ENCODE measurements around the gene PRMT9. TPM values are rescaled to one million over a fixed set of nuclear protein-coding genes. Genes with fewer than 3 reads are reported as not detected.

Gene PRMT9
- total and polyA plus RNA-seq, 8 donors = 2.4 to 23.9 (median 7.0) TPM

DNA sequence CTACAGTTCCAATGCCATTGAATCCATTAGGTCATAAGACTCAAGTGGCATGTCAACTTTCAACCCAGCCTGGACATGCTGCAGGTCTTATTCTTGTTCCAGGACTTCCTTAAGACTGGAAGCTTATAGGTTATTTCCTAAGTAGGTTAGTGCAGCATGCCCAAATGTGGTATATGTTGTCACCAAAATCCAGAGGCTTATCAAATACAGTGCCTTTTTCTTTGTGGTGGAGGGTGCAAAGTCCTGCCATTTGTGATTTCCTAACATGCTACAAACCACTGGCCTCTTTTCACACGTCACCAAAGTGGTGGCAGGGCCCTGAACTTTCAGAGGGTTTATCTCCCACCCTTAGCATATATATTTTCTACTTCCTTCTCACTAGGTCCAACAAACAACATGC is 76.5 kb downstream of the PRMT9 start:
- intact Hi-C loops (cut with DNase I; ENCODE audit: low total_unique reads) = no loop called here
- DNase-seq = no peak

DNA sequence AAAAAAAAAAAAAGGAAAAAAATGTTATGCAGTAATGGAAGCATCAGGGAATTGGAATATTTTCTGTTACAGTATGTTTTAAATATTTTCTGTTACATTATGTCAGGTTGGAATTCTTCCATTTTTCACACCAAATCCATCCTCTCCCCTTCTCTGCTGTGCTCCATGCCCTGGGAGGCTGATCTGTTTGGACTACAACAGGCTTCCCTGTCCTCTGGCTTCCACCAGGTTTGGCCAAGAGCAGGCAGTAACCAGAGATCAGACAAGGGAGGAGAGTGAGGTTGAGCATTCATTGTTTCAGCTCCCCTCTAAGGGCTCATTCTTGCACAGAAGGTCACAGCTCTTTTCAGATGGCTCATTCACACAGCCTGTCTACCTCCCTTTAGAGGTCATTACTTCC is 78.5 kb downstream of the PRMT9 start:
- Histone ChIP-seq H3K9me3 (no peaks in the 10 kb centered on the region), H3K4me1 (no peaks in the 10 kb centered on the region), H3K4me3 (no peak overlapping the region), H3K36me3 (no peaks in the 10 kb centered on the region), H3K27ac (no peak overlapping the region), H3K27me3 (no peaks in the 10 kb centered on the region)
- intact Hi-C loops (cut with DNase I; ENCODE audit: low total_unique reads) = no loop called here
- DNase-seq = no peak
- TF ChIP-seq POLR2A (IDR thresholded peaks at IDR 0.05) (no peak), EP300 (IDR thresholded peaks at IDR 0.05) (no peak), POLR2AphosphoS5 (IDR thresholded peaks at IDR 0.05) (no peak)
- TF ChIP-seq, protein P1, sequence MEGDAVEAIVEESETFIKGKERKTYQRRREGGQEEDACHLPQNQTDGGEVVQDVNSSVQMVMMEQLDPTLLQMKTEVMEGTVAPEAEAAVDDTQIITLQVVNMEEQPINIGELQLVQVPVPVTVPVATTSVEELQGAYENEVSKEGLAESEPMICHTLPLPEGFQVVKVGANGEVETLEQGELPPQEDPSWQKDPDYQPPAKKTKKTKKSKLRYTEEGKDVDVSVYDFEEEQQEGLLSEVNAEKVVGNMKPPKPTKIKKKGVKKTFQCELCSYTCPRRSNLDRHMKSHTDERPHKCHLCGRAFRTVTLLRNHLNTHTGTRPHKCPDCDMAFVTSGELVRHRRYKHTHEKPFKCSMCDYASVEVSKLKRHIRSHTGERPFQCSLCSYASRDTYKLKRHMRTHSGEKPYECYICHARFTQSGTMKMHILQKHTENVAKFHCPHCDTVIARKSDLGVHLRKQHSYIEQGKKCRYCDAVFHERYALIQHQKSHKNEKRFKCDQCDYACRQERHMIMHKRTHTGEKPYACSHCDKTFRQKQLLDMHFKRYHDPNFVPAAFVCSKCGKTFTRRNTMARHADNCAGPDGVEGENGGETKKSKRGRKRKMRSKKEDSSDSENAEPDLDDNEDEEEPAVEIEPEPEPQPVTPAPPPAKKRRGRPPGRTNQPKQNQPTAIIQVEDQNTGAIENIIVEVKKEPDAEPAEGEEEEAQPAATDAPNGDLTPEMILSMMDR (IDR thresholded peaks at IDR 0.05) = no peak

More for the DNA sequence above, 76.5 kb downstream of the PRMT9 start:
- no peak overlapping the region for H3K4me3 ChIP-seq
- no peaks in the 10 kb centered on the region for H3K9me3 ChIP-seq
- H3K27me3 ChIP-seq = no peaks in the 10 kb centered on the region
- H3K27ac ChIP-seq = no peak overlapping the region
- no peaks in the 10 kb centered on the region for H3K4me1 ChIP-seq
- WGBS, 5 donors = 53 to 75% (median 59%) methylated on average over 1 of the region's 1 CpG
- no peaks in the 10 kb centered on the region for H3K36me3 ChIP-seq
- TF ChIP-seq, protein P1 (IDR thresholded peaks at IDR 0.05) = no peak
- TF ChIP-seq POLR2AphosphoS5 (IDR thresholded peaks at IDR 0.05) (no peak), EP300 (IDR thresholded peaks at IDR 0.05) (no peak), POLR2A (IDR thresholded peaks at IDR 0.05) (no peak)

- Histone ChIP-seq H3K27me3 (no peaks in the 10 kb centered on the region), H3K4me1 (peaks cover 0 to 15% (median 14%) of the 10 kb centered on the region in 4 donors), H3K27ac (no peak overlapping the region), H3K4me3 (no peak overlapping the region), H3K9me3 (no peaks in the 10 kb centered on the region), H3K36me3 (no peaks in the 10 kb centered on the region)
- intact Hi-C loops (cut with DNase I; ENCODE audit: low total_unique reads) = no loop called here
- WGBS, 5 donors = 80 to 88% (median 84%) methylated on average over 3 of the region's 3 CpGs
- no peak for TF ChIP-seq POLR2AphosphoS5 (IDR thresholded peaks at IDR 0.05)
- no peak for TF ChIP-seq POLR2A (IDR thresholded peaks at IDR 0.05)
- TF ChIP-seq EP300 (IDR thresholded peaks at IDR 0.05) = no peak
- TF ChIP-seq, protein P1 (IDR thresholded peaks at IDR 0.05) = no peak
- no peak for DNase-seq
Observed at GRCh38 chr4:147599769-147600168, 84.2 kb downstream of the PRMT9 start.

- Histone ChIP-seq H3K27me3 (no peaks in the 10 kb centered on the region), H3K4me1 (peaks cover 0 to 15% (median 14%) of the 10 kb centered on the region in 4 donors), H3K36me3 (no peaks in the 10 kb centered on the region), H3K27ac (no peak overlapping the region), H3K4me3 (no peak overlapping the region), H3K9me3 (no peaks in the 10 kb centered on the region)
- intact Hi-C loops (cut with DNase I; ENCODE audit: low total_unique reads) = no loop called here
- no peak for DNase-seq
- TF ChIP-seq POLR2A (IDR thresholded peaks at IDR 0.05) (no peak), EP300 (IDR thresholded peaks at IDR 0.05) (no peak), POLR2AphosphoS5 (IDR thresholded peaks at IDR 0.05) (no peak)
- TF ChIP-seq, protein P1 (IDR thresholded peaks at IDR 0.05) = no peak
- WGBS, 5 donors = 91 to 93% (median 92%) methylated on average over 1 of the region's 1 CpG
Observed at GRCh38 chr4:147599206-147599605, 84.8 kb downstream of the PRMT9 start.
